Hindlimb muscle (tissue), 1 donor: ENCODE measurements around the gene PRLR. TPM values are rescaled to one million over a fixed set of nuclear protein-coding genes. Genes with fewer than 3 reads are reported as not detected.

Source experiments
- DNase-seq: peaks from one replicate; pipeline ENCODE4 v3.0.0-alpha.2; 2013
- polyA plus RNA-seq: library from polyadenylated mRNA; unstranded; fragments of 120-200 nt; gene quantifications from one replicate; pipeline ENCODE4 v1.2.1, GENCODE V29; 2013; ENCODE audit not compliant: insufficient read length

PRLR gene
- polyA plus RNA-seq, 1 donor: 0.15 TPM

- no peak for DNase-seq
Measured at GRCh38 chr5:35158622-35159369, 71.5 kb downstream of the PRLR start.

GRCh38 chr5:35158204-35158603, 72.1 kb downstream of the PRLR start:
- no peak for DNase-seq

- DNase-seq: no peak
Measured at GRCh38 chr5:35153375-35153932, 76.8 kb downstream of the PRLR start.

GRCh38 chr5:35152733-35153132, 77.6 kb downstream of the PRLR start:
- no peak for DNase-seq

- peak; percentile 42 for DNase-seq
Measured at GRCh38 chr5:35151146-35151920, 79.0 kb downstream of the PRLR start.

- DNase-seq: no peak
Measured at GRCh38 chr5:35149041-35149440, 81.2 kb downstream of the PRLR start.

GRCh38 chr5:35146406-35146805, 83.9 kb downstream of the PRLR start:
- DNase-seq: no peak

GRCh38 chr5:35145691-35146317, 84.5 kb downstream of the PRLR start:
- no peak for DNase-seq

- no peak for DNase-seq
Measured at GRCh38 chr5:35145012-35145411, 85.3 kb downstream of the PRLR start.

GRCh38 chr5:35143841-35144240, 86.4 kb downstream of the PRLR start:
- no peak for DNase-seq

GRCh38 chr5:35141739-35142138, 88.5 kb downstream of the PRLR start:
- DNase-seq: no peak

- DNase-seq: no peak
Measured at GRCh38 chr5:35138232-35138631, 92.1 kb downstream of the PRLR start.

GRCh38 chr5:35136386-35136785, 93.9 kb downstream of the PRLR start:
- DNase-seq: no peak

- no peak for DNase-seq
Measured at GRCh38 chr5:35135239-35135700, 95.0 kb downstream of the PRLR start.

- DNase-seq: no peak
Measured at GRCh38 chr5:35134278-35135030, 95.8 kb downstream of the PRLR start.

GRCh38 chr5:35133186-35133585, 97.1 kb downstream of the PRLR start:
- DNase-seq: no peak

- DNase-seq: no peak
Measured at GRCh38 chr5:35131723-35132122, 98.6 kb downstream of the PRLR start.

- no peak for DNase-seq
Measured at GRCh38 chr5:35129921-35130485, 100.3 kb downstream of the PRLR start.

- DNase-seq: no peak
Measured at GRCh38 chr5:35129276-35129675, 101.0 kb downstream of the PRLR start.

GRCh38 chr5:35127006-35127405, 103.3 kb downstream of the PRLR start:
- no peak for DNase-seq

GRCh38 chr5:35125746-35126145, 104.5 kb downstream of the PRLR start:
- no peak for DNase-seq

- DNase-seq: no peak
Measured at GRCh38 chr5:35124932-35125331, 105.4 kb downstream of the PRLR start.
